ENCODE results near the gene SH3BP2.

SH3BP2 gene

DNA sequence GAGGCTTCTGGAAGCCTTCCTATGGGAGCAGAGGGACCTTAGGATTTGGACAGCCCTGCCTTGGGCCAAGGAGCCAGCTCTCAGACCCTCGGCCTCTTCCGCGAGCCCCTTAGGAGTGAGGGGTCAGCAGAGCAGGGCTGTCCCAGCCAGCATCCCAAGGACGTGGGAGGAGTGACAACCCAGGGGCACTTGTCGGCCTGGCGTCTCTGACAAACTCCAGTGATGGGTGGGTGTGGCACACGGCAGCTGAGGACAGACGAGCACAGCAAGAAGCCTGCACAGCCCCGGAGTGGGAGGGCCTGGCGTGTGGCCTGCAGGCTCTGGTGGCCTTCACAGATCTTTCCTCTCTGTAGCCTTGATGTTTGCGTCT is 25.2 kb upstream of the SH3BP2 start:
- Histone ChIP-seq H3K9me3 (ENCODE audit: low read length) (no peaks in the 10 kb centered on the region), H3K9ac (ENCODE audit: low read length) (no peak overlapping the region), H3K27ac (ENCODE audit: low read depth, low read length, poor library complexity, severe bottlenecking) (no peak overlapping the region), H4K20me1 (ENCODE audit: insufficient read depth, low read length) (no peaks in the 10 kb centered on the region), H3K9me2 (ENCODE audit: low read depth, low read length) (no peaks in the 10 kb centered on the region), H2AFZ (ENCODE audit: low read length) (no peak overlapping the region), H3K4me3 (ENCODE audit: low read depth, low read length, poor library complexity, severe bottlenecking) (no peak overlapping the region), H3K4me1 (ENCODE audit: insufficient read depth, low read length, severe bottlenecking) (peaks cover 6% of the 10 kb centered on the region), H3K36me3 (ENCODE audit: insufficient read depth, low read length) (no peaks in the 10 kb centered on the region), H3F3A (ENCODE audit: insufficient read depth, low read length) (no peaks in the 10 kb centered on the region), H3K4me2 (ENCODE audit: low read length) (no peak overlapping the region), H3K79me2 (ENCODE audit: insufficient read depth, low read length) (no peaks in the 10 kb centered on the region), H3K27me3 (ENCODE audit: insufficient read depth, low read length) (no peaks in the 10 kb centered on the region)
- TF ChIP-seq EZH2 (IDR thresholded peaks at IDR 0.05; ENCODE audit: borderline replicate concordance, low read length) (no peak), CTCF (IDR thresholded peaks at IDR 0.05; ENCODE audit: low read length) (no peak)

DNA sequence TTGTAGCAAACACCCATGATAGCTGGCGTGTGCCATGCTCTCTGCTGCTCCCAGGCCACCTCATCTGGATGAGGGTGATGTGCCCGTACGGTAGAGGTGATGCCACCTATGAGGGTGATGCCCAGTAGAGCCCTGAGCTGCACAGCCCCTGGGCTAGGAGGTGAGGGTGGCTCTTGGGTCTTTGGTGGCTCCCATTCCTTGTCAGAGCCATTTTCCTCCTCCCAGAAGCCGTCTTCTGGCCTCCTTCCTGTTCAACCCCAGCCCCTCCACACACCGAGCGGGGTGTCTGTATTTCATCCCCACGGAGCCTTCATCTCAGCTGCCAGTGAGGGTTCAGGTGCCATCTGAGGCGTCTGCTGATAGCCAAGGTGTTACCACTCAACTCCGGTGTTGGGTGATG is 24.8 kb upstream of the SH3BP2 start:
- Histone ChIP-seq H3K36me3 (ENCODE audit: insufficient read depth, low read length) (no peaks in the 10 kb centered on the region), H3K9ac (ENCODE audit: low read length) (no peak overlapping the region), H3K4me1 (ENCODE audit: insufficient read depth, low read length, severe bottlenecking) (peaks cover 6% of the 10 kb centered on the region), H3K9me3 (ENCODE audit: low read length) (no peaks in the 10 kb centered on the region), H4K20me1 (ENCODE audit: insufficient read depth, low read length) (no peaks in the 10 kb centered on the region), H3K4me3 (ENCODE audit: low read depth, low read length, poor library complexity, severe bottlenecking) (no peak overlapping the region), H3K79me2 (ENCODE audit: insufficient read depth, low read length) (no peaks in the 10 kb centered on the region), H2AFZ (ENCODE audit: low read length) (no peak overlapping the region), H3K4me2 (ENCODE audit: low read length) (no peak overlapping the region), H3F3A (ENCODE audit: insufficient read depth, low read length) (no peaks in the 10 kb centered on the region), H3K27ac (ENCODE audit: low read depth, low read length, poor library complexity, severe bottlenecking) (no peak overlapping the region), H3K27me3 (ENCODE audit: insufficient read depth, low read length) (no peaks in the 10 kb centered on the region), H3K9me2 (ENCODE audit: low read depth, low read length) (no peaks in the 10 kb centered on the region)
- no peak for TF ChIP-seq CTCF (IDR thresholded peaks at IDR 0.05; ENCODE audit: low read length)
- no peak for TF ChIP-seq EZH2 (IDR thresholded peaks at IDR 0.05; ENCODE audit: borderline replicate concordance, low read length)

GRCh38 chr4:2768921-2769336 is 24.0 kb upstream of the SH3BP2 start:
- Histone ChIP-seq H4K20me1 (ENCODE audit: insufficient read depth, low read length) (no peaks in the 10 kb centered on the region), H3K9me3 (ENCODE audit: low read length) (no peaks in the 10 kb centered on the region), H3K4me2 (ENCODE audit: low read length) (no peak overlapping the region), H3K36me3 (ENCODE audit: insufficient read depth, low read length) (no peaks in the 10 kb centered on the region), H3K9me2 (ENCODE audit: low read depth, low read length) (no peaks in the 10 kb centered on the region), H3K4me3 (ENCODE audit: low read depth, low read length, poor library complexity, severe bottlenecking) (no peak overlapping the region), H3K9ac (ENCODE audit: low read length) (no peak overlapping the region), H3K27me3 (ENCODE audit: insufficient read depth, low read length) (no peaks in the 10 kb centered on the region), H3F3A (ENCODE audit: insufficient read depth, low read length) (no peaks in the 10 kb centered on the region), H3K4me1 (ENCODE audit: insufficient read depth, low read length, severe bottlenecking) (peaks cover 1% of the 10 kb centered on the region), H3K27ac (ENCODE audit: low read depth, low read length, poor library complexity, severe bottlenecking) (no peak overlapping the region), H2AFZ (ENCODE audit: low read length) (no peak overlapping the region), H3K79me2 (ENCODE audit: insufficient read depth, low read length) (no peaks in the 10 kb centered on the region)
- TF ChIP-seq EZH2 (IDR thresholded peaks at IDR 0.05; ENCODE audit: borderline replicate concordance, low read length) (no peak), CTCF (IDR thresholded peaks at IDR 0.05; ENCODE audit: low read length) (no peak)
